ENCODE measurements around the gene FLYWCH1.

FLYWCH1 gene

GRCh38 chr16:2911638-2912329 is at the start of gene FLYWCH1:
Gene FLYWCH1 (plus strand): TSS chr16:2911931. CDS start chr16:2929686, 17,755 bp downstream.
- DNase-seq = peak; percentile 100

GRCh38 chr16:2865651-2866050 is 46.1 kb upstream of the FLYWCH1 start:
- no peak for DNase-seq

- DNase-seq = no peak
Measured at GRCh38 chr16:2866431-2866830, 45.3 kb upstream of the FLYWCH1 start.

- DNase-seq = no peak
Measured at GRCh38 chr16:2867661-2867986, 44.1 kb upstream of the FLYWCH1 start.

- peak; percentile 98 for DNase-seq
Measured at GRCh38 chr16:2867987-2868789, 43.5 kb upstream of the FLYWCH1 start.

GRCh38 chr16:2871926-2872325 is 39.8 kb upstream of the FLYWCH1 start:
- DNase-seq = no peak

- DNase-seq = no peak
Measured at GRCh38 chr16:2874032-2874911, 37.5 kb upstream of the FLYWCH1 start.

- peak; percentile 80 for DNase-seq
Measured at GRCh38 chr16:2874912-2875362, 36.8 kb upstream of the FLYWCH1 start.

GRCh38 chr16:2879854-2880508 is 31.8 kb upstream of the FLYWCH1 start:
- no peak for DNase-seq

GRCh38 chr16:2881783-2882649 is 29.7 kb upstream of the FLYWCH1 start:
- DNase-seq = peak; percentile 42

GRCh38 chr16:2882650-2883457 is 28.9 kb upstream of the FLYWCH1 start, which contains the start of gene FLYWCH2:
Gene FLYWCH2 (plus strand): TSS chr16:2883215. CDS start chr16:2896450, 13,235 bp downstream.
- DNase-seq = peak; percentile 100

- DNase-seq = peak; percentile 18
Measured at GRCh38 chr16:2883458-2883908, 28.2 kb upstream of the FLYWCH1 start.

- DNase-seq = no peak
Measured at GRCh38 chr16:2884041-2884451, 27.7 kb upstream of the FLYWCH1 start.

- DNase-seq = no peak
Measured at GRCh38 chr16:2894231-2894630, 17.5 kb upstream of the FLYWCH1 start.

GRCh38 chr16:2895813-2896212 is 15.9 kb upstream of the FLYWCH1 start:
- no peak for DNase-seq

- no peak for DNase-seq
Measured at GRCh38 chr16:2896480-2897010, 15.2 kb upstream of the FLYWCH1 start.

GRCh38 chr16:2897110-2897509 is 14.6 kb upstream of the FLYWCH1 start:
- no peak for DNase-seq

GRCh38 chr16:2898831-2899563 is 12.7 kb upstream of the FLYWCH1 start:
- no peak for DNase-seq

GRCh38 chr16:2899564-2900072 is 12.1 kb upstream of the FLYWCH1 start:
- no peak for DNase-seq

Data from activated CD4-positive, alpha-beta T cell treated with anti-CD3 and anti-CD28 coated beads for 48 hours (primary cell).